ENCODE measurements around the gene CAPN5. TPM values are rescaled to one million over a fixed set of nuclear protein-coding genes. Genes with fewer than 3 reads are reported as not detected.

CAPN5 gene
- total and polyA plus RNA-seq, 10 of the 15 experiments (the other 5 are each of a cell fraction or from before 2014, with no cell fraction given), result 0.02 to 0.33 (median 0.07) TPM; not detected in 3

DNA sequence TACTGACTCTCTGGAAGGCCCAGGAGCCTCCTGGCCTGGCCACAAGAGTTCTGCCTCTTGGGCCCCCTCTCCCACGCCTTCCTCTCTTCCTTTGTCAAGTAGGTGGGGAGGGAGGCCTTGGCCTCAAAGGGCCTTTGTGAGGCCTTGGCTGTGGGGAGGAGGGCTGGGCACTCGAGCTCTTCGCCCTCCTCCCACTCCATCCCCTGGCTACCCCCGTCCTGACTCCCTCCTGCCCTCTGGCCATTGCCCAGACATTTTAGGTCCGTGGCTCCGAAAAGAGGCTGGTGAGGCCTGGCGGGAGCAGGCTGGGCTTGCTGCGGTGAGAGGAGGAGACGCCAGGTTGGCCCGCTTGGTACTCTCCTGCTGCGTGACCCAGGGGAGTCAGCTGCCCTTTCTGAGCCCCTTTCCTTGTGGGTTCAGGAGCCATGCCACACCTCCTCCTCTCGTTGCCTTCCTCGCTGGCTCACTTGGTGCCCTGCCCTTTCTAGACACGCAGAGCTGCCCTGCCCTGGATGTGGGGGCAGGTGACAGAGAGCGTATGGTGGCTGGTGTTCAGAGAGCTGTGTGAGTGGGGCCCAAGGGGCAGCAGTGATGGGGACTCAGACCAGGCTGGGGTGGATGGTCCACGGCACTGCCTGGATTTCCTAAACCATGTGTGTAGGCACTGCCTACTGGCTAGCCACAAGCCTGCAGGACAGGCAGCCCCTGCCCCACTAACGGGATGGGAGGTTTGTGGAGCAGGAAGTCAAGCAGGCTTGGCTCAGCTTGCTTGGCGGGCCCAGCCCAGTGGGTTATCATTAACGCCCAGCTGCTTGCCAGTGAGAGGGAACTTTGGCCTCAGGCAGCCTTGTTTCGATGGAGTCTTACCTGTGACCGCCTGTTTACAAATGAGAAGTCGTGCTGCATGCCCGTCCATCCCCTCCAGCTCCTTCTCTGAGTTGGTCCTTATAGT lies 20.0 kb downstream of the CAPN5 start:
- no peaks in the 10 kb centered on the region for H3K9me3 ChIP-seq (replicated peaks; ENCODE audit: control insufficient read depth, insufficient read depth, low read length)
- ChIA-PET CTCF (interaction anchor here (1.4 to 1.9 kb wide), 2 partner anchors 39 to 167 kb away, joined by 6 to 7 read pairs; no protein-coding TSS in a partner anchor), SMC1A (ENCODE audit: uncharacterized antibody, unreplicated experiment) (no interaction called here), RAD21 (ENCODE audit: unreplicated experiment) (interaction anchor here (0.8 kb wide), 1 partner anchor 39 kb away, joined by 3 read pairs; no protein-coding TSS in a partner anchor), POLR2A (no interaction called here)
- no peak overlapping the region for H3K4me3 ChIP-seq
- WGBS (ENCODE audit: insufficient coverage, insufficient replicate concordance, low lambda C conversion rate, missing lambda C conversion rate), result 31% methylated on average over 23 of the region's 23 CpGs
- no peak overlapping the region for H3K4me2 ChIP-seq (ENCODE audit: control insufficient read depth, insufficient read depth)
- TF ChIP-seq EGR1 (IDR thresholded peaks at IDR 0.05; ENCODE audit: borderline replicate concordance in 1 of 2, low read depth in 2 of 2, low read length in 2 of 2) (peak in 1 of 2 experiments; percentile 21; a peak in 1 of 3 replicates), RUNX3 (IDR thresholded peaks at IDR 0.05; ENCODE audit: low read length) (peak; percentile 23; the same call in 1 of the 2 replicates), EED (IDR thresholded peaks at IDR 0.05; ENCODE audit: low read depth) (no peak), ZZZ3 (IDR thresholded peaks at IDR 0.05; ENCODE audit: control insufficient read depth, insufficient read length, low read depth) (no peak)
- DNase-seq (ENCODE audit: low read depth, low spot score) (no peak), FAIRE-seq (no peak), ATAC-seq (no peak)
- BruUV-seq (replicated peaks), result no TSS peak
- H4K20me1 ChIP-seq (ENCODE audit: control insufficient read depth, insufficient read depth), result no peaks in the 10 kb centered on the region
- no peaks in the 10 kb centered on the region for H3K27me3 ChIP-seq (replicated peaks in 1 of 2; ENCODE audit: control insufficient read depth in 2 of 2, insufficient read depth in 2 of 2, low read length in 1 of 2)
- H3K4me1 ChIP-seq (ENCODE audit: control insufficient read depth, insufficient read depth, low read length), result peaks cover 8% of the 10 kb centered on the region
- no peaks in the 10 kb centered on the region for H3K79me2 ChIP-seq (ENCODE audit: control insufficient read depth, insufficient read depth, low read length)
- H3K9ac ChIP-seq (ENCODE audit: control insufficient read depth, insufficient read depth, low read length), result no peak overlapping the region
- in situ Hi-C loops (cut with MboI) (no loop called here), intact Hi-C loops (cut with micrococcal nuclease; ENCODE audit: unreplicated experiment) (no loop called here)
- H3K36me3 ChIP-seq (ENCODE audit: control insufficient read depth in 2 of 2, insufficient read depth in 2 of 2, low read length in 1 of 2), result no peaks in the 10 kb centered on the region
- no peak overlapping the region for H3K27ac ChIP-seq (ENCODE audit: control insufficient read depth, insufficient read depth)
- H2AFZ ChIP-seq (ENCODE audit: control insufficient read depth, low read depth, low read length), result no peak overlapping the region

DNA sequence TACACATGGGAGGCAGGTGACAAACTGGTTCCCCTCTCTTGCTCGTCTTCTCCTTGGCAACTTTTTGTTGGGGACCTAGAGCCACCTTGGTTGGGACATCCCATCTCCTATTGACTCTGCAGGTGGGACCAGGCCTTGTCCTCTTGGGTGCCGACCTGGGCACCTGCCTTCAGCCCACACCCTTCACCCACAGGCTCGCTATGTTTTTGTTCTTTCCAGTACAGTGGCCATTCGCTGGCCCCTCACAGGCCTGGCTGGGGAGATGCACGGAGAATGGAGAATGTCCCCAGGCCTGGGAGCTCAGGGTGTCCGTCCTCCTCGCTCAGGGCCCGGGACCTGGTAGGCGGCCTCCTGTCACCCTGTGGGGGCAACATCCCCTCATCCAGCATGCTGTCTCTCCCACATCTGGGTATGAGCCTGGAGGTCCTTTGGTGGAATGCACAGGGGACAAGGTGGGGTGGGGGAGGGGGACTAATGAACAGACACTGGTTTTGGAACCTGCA lies 21.0 kb downstream of the CAPN5 start:
- in situ Hi-C loops (cut with MboI), result no loop called here
- CTCF ChIA-PET, result interaction anchor here (1.9 to 5.1 kb wide), 2 partner anchors 40 to 168 kb away, joined by 6 to 105 read pairs; no protein-coding TSS in a partner anchor
- TF ChIP-seq, protein P1, sequence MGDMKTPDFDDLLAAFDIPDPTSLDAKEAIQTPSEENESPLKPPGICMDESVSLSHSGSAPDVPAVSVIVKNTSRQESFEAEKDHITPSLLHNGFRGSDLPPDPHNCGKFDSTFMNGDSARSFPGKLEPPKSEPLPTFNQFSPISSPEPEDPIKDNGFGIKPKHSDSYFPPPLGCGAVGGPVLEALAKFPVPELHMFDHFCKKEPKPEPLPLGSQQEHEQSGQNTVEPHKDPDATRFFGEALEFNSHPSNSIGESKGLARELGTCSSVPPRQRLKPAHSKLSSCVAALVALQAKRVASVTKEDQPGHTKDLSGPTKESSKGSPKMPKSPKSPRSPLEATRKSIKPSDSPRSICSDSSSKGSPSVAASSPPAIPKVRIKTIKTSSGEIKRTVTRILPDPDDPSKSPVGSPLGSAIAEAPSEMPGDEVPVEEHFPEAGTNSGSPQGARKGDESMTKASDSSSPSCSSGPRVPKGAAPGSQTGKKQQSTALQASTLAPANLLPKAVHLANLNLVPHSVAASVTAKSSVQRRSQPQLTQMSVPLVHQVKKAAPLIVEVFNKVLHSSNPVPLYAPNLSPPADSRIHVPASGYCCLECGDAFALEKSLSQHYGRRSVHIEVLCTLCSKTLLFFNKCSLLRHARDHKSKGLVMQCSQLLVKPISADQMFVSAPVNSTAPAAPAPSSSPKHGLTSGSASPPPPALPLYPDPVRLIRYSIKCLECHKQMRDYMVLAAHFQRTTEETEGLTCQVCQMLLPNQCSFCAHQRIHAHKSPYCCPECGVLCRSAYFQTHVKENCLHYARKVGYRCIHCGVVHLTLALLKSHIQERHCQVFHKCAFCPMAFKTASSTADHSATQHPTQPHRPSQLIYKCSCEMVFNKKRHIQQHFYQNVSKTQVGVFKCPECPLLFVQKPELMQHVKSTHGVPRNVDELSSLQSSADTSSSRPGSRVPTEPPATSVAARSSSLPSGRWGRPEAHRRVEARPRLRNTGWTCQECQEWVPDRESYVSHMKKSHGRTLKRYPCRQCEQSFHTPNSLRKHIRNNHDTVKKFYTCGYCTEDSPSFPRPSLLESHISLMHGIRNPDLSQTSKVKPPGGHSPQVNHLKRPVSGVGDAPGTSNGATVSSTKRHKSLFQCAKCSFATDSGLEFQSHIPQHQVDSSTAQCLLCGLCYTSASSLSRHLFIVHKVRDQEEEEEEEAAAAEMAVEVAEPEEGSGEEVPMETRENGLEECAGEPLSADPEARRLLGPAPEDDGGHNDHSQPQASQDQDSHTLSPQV (IDR thresholded peaks at IDR 0.05), result no peak
- TF ChIP-seq GABPA (IDR thresholded peaks at IDR 0.05; ENCODE audit: low read depth), result no peak
- TF ChIP-seq, protein P2, sequence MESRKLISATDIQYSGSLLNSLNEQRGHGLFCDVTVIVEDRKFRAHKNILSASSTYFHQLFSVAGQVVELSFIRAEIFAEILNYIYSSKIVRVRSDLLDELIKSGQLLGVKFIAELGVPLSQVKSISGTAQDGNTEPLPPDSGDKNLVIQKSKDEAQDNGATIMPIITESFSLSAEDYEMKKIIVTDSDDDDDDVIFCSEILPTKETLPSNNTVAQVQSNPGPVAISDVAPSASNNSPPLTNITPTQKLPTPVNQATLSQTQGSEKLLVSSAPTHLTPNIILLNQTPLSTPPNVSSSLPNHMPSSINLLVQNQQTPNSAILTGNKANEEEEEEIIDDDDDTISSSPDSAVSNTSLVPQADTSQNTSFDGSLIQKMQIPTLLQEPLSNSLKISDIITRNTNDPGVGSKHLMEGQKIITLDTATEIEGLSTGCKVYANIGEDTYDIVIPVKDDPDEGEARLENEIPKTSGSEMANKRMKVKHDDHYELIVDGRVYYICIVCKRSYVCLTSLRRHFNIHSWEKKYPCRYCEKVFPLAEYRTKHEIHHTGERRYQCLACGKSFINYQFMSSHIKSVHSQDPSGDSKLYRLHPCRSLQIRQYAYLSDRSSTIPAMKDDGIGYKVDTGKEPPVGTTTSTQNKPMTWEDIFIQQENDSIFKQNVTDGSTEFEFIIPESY (IDR thresholded peaks at IDR 0.05), result no peak
- TF ChIP-seq RB1 (IDR thresholded peaks at IDR 0.05; ENCODE audit: borderline replicate concordance), result no peak
- TF ChIP-seq ASH2L (IDR thresholded peaks at IDR 0.05; ENCODE audit: borderline replicate concordance, low read depth), result no peak

More for the DNA sequence above, 21.0 kb downstream of the CAPN5 start:
- DNase-seq (ENCODE audit: low read depth, low spot score), result no peak
- peaks cover 5% of the 10 kb centered on the region for H3K4me1 ChIP-seq (ENCODE audit: control insufficient read depth, insufficient read depth, low read length)
- no peaks in the 10 kb centered on the region for H3K79me2 ChIP-seq (ENCODE audit: control insufficient read depth, insufficient read depth, low read length)
- FAIRE-seq, result no peak
- intact Hi-C loops (cut with micrococcal nuclease; ENCODE audit: unreplicated experiment), result no loop called here
- H3K4me3 ChIP-seq, result no peak overlapping the region
- no peak for ATAC-seq
- no peaks in the 10 kb centered on the region for H3K36me3 ChIP-seq (ENCODE audit: control insufficient read depth in 2 of 2, insufficient read depth in 2 of 2, low read length in 1 of 2)
- ChIA-PET SMC1A (ENCODE audit: uncharacterized antibody, unreplicated experiment) (no interaction called here), POLR2A (no interaction called here), RAD21 (ENCODE audit: unreplicated experiment) (interaction anchor here (5.9 kb wide), 1 partner anchor 167 kb away, joined by 84 read pairs; no protein-coding TSS in a partner anchor)
- H2AFZ ChIP-seq (ENCODE audit: control insufficient read depth, low read depth, low read length), result no peak overlapping the region
- H3K9ac ChIP-seq (ENCODE audit: control insufficient read depth, insufficient read depth, low read length), result no peak overlapping the region
- H3K9me3 ChIP-seq (replicated peaks; ENCODE audit: control insufficient read depth, insufficient read depth, low read length), result no peaks in the 10 kb centered on the region
- H4K20me1 ChIP-seq (ENCODE audit: control insufficient read depth, insufficient read depth), result no peaks in the 10 kb centered on the region
- 38% methylated on average over 9 of the region's 9 CpGs for WGBS (ENCODE audit: insufficient coverage, insufficient replicate concordance, low lambda C conversion rate, missing lambda C conversion rate)
- no peak overlapping the region for H3K4me2 ChIP-seq (ENCODE audit: control insufficient read depth, insufficient read depth)
- H3K27me3 ChIP-seq (replicated peaks in 1 of 2; ENCODE audit: control insufficient read depth in 2 of 2, insufficient read depth in 2 of 2, low read length in 1 of 2), result no peaks in the 10 kb centered on the region
- BruUV-seq (replicated peaks), result no TSS peak
- no peak overlapping the region for H3K27ac ChIP-seq (ENCODE audit: control insufficient read depth, insufficient read depth)
